Left kidney (tissue), 8 donors: Measurements from ENCODE around the gene PEX11A. TPM values are rescaled to one million over a fixed set of nuclear protein-coding genes. Genes with fewer than 3 reads are reported as not detected.
"Not testable (repeated sequence)": the region's sequence is repeated elsewhere in the genome, so short reads cannot be mapped to it uniquely, and the experiment has no call there.

ENCODE experiments used
- DNase-seq: peaks from one replicate; pipeline ENCODE4 v3.0.0-alpha.2; 2013
- long read RNA-seq, 8 donors: transcript quantifications; one replicate each; lab custom pipeline, GENCODE V29; 2026
- polyA plus RNA-seq: library from polyadenylated mRNA; unstranded; fragments of 120-200 nt; gene quantifications from one replicate; pipeline ENCODE4 v1.2.1, GENCODE V29; 2013; ENCODE audit not compliant: insufficient read length

Gene PEX11A, protein sequence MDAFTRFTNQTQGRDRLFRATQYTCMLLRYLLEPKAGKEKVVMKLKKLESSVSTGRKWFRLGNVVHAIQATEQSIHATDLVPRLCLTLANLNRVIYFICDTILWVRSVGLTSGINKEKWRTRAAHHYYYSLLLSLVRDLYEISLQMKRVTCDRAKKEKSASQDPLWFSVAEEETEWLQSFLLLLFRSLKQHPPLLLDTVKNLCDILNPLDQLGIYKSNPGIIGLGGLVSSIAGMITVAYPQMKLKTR
- 24.4 TPM for polyA plus RNA-seq
- long read RNA-seq, donor 1, transcript PEX11A-201 (3 exons, 2,740 nt): major isoform, 6 of 8 reads
- long read RNA-seq, donor 1, partial matches to known transcripts: 0 of 8 reads
- long read RNA-seq, donor 1, other reads (novel, unspliced or antisense): 0 of 8 reads
- long read RNA-seq, donor 2, partial matches to known transcripts: 0 of 6 reads
- long read RNA-seq, donor 2, other reads (novel, unspliced or antisense): 0 of 6 reads
- long read RNA-seq, donor 3, partial matches to known transcripts: 0 of 4 reads
- long read RNA-seq, donor 3, other reads (novel, unspliced or antisense): 0 of 4 reads
- long read RNA-seq, donor 4: 0 reads
- long read RNA-seq, donor 5, partial matches to known transcripts: 0 of 8 reads
- long read RNA-seq, donor 5, other reads (novel, unspliced or antisense): 0 of 8 reads
- long read RNA-seq, donor 6, transcript PEX11A-201 (3 exons, 2,740 nt): major isoform, 5 of 7 reads
- long read RNA-seq, donor 6, partial matches to known transcripts: 0 of 7 reads
- long read RNA-seq, donor 6, other reads (novel, unspliced or antisense): 0 of 7 reads
- long read RNA-seq, donor 7, transcript PEX11A-203 (2 exons, 905 nt): major isoform, 5 of 9 reads
- long read RNA-seq, donor 7, partial matches to known transcripts: 0 of 9 reads
- long read RNA-seq, donor 7, other reads (novel, unspliced or antisense): 0 of 9 reads
- long read RNA-seq, donor 8, partial matches to known transcripts: 0 of 1 reads
- long read RNA-seq, donor 8, other reads (novel, unspliced or antisense): 0 of 1 reads

DNA sequence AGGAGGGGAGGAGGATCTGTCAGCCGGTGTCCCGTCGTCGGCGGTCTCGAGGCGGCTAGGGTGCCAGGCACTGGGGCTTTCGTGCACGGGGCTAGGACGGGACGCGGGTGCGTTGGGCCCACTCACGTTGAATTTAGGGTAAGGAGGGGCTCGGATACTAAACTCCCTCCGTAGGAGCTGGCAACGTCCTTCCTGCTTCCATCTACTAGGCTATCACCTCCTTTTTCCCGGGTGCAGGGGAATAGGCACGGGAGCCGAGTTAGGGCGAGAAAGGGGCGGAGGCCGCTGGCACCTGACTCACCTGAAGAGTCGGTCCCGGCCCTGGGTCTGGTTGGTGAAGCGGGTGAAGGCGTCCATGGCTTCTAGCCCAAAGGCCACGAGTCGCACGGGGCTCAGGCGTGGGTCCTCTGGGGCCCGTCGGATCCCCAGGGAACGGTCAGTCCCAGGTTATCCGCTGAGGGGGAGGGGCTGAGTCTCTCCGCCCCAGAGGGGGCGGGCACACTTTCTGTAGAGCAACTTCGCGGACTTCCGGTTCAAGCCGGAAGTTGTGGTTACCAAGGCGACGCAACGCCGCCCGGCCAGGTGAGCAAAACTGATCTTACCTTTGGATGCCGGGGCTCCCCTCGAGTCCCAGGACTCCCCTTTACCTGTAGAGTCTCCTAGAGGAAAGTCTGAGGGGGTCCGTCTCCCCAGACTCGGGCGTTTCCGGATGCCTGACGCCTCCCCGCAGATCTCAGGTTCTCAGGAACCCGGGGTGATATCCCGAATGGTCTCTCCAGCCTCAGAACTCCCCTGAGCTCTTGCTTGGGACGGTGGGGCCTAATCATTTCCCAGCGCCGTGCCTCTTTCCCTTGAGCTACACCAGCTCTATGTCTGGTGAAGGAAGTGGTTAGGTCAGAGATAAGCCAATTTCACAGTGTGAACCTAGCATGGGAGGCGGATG lies at the start of gene PEX11A, which contains the start of gene WDR93:
Gene PEX11A (minus strand): TSS at position 479 of the 943 bp plus-strand sequence. CDS start 122 bp downstream, at position 357.
Gene WDR93 (plus strand): TSS at position 536 of the 943 bp plus-strand sequence. CDS start 10,936 bp downstream, outside the sequence.
- DNase-seq: peak; percentile 83

DNA sequence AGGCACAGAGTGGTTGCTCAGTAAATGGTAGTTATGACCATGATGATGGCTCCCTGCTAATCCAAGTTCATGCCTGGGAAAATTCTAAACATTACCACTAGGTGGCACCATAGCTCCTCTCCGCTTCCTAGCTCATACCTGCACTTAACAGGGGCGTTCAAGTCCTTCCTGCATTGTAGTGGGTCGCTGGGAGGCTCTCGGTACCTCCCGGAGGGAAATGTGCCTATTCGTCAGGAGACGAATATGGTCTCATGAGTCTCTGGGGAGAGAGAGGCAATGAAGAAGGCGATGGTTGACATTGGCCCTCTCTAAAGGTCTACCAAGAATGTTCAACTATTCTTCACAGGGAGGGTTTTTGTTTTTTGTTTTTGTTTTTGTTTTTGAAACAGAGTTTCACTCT lies 49.6 kb upstream of the PEX11A start:
- DNase-seq: peak; percentile 80

DNA sequence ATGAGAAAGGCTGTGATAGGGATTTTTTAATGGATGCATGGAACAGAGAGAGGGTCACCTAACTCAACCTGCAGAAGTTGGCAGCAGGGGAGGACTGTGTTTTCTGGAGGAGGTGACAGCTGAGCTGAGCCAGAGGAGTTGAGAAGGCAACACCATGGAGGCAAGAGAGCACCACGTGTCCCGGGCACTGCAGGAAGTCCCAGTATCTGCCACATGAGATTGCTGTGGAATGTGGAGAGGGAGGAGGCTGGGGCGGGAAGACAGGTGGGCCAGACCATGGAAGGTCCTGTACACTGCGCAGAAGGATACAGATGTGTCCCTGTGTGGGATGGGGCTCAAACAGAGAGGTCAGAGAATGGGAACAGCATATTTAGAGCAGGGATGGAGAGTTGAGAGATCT lies 45.2 kb upstream of the PEX11A start:
- DNase-seq: no peak

DNA sequence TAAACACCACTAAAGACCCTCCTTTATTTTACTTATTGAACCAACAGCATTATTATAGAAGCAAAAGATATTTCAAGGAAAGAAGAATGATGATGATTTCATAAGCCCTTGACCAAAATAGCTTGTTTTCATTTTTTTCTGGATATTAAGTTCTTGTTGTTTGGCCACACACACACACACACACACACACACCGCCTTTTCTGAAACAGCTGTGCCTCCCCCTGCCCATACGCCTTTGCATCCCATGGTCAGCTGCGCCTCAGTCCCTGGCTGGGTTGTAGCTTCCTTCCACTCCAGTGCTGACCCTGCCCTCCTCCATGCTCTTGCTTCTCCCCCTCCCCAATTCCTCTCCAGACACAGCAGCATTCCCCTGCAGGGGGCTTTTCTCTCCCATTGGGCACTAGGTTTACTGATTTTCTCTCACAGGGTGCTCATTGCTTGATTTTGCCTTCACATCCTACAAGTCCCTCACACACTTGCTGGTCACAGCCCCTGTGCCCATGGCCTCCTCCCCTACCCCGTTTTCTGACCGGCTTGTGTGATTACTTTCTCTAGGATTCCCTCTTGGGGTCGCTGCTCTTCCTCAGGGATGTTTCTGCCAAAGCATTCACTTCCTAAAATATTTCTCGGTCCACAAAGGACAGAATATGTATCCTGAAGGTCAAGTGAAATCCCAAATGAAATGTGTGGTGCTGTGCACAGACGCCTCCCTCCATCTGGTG lies 42.1 kb upstream of the PEX11A start:
- no peak for DNase-seq

DNA sequence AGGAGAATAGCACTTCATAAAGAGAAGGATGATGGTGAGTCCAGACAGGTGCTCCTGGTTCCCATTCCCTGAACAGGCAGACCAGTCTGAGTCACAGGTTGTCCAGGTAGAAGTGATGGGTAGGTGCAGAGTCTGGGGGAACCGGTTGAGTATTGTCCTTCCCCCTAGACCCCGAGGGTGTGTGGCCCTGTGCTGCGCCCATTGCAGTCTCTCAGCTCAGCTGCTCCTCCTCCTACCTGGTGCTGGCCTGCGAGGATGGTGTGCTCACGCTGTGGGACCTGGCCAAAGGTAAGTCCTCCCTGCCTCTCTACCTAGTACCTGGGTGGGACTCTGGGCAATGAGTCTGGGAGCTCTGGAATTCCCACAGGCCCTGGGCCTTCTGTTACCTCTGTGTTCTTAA lies 40.7 kb upstream of the PEX11A start:
- no peak for DNase-seq

DNA sequence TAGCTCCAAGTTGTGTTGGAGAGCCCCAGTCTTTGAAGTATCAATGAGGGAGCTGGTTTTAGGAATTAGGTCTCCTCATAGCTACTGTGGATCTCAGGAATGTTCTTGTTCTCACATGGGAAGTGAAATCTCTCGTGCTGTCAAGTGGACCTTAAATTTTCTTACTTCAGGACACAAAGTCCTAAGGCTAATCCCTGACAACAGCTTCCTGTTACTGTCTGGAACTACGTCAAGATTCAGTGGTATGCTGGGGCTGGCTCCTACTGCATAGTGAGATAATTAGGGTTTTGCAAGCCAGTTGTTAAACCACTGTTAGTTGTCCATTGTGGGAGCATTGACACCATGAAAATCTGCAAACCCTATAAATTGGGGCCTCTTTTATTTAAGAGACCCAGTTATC lies 37.7 kb upstream of the PEX11A start:
- no peak for DNase-seq

DNA sequence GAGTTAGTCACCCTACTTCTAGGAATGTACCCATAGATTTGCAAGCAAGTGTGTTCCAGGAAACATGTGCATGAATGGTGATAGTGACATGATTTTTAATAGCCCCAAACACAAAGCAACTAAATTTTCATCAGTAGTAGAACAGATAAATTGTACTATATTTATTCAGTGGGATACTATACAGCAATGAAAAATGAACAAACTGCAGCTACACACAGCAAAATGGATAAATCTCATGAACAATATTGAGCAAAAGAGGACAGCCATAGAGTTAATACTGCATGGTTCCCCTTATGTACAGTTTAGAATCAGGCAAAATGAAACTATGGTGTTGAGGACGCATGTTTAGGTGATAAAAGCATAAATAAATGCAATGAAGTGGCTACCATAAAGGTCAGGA lies 34.5 kb upstream of the PEX11A start:
- no peak for DNase-seq

DNA sequence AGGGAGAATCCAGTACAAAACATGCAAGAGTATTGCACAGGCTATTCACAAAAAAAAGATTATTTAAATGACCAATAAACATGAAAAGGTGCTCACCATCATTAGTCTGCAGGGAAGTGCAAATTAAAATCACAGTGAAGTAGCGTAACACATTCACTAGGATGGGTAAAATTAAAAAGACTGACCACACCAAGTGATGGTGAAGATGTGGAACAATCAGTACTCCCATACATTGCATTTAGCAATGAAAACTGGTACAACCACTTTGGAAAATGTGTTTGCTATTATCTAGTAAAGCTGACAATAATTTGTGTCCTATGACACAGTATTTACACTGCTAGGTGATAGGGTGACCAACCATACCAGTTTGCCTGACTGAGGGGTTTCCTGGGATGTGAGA lies 34.1 kb upstream of the PEX11A start:
- DNase-seq: no peak

DNA sequence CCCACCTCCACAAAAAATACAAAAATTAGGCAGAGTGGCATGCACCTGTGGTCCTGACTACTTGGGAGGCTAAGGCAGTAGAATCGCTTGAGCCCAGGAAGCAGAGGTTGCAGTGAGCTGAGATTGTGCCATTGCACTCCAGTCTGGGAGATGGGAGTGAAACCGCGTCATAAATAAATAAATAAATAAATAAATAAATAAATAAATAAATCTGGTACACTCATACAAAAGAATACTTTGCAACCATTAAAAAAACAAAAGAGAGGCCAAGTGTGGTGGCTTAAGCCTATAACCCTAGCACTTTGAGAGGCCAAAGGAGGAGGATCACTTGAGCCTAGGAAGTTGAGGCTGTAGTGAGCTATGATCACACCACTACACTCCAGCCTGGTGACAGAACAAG lies 32.5 kb upstream of the PEX11A start:
- no peak for DNase-seq

DNA sequence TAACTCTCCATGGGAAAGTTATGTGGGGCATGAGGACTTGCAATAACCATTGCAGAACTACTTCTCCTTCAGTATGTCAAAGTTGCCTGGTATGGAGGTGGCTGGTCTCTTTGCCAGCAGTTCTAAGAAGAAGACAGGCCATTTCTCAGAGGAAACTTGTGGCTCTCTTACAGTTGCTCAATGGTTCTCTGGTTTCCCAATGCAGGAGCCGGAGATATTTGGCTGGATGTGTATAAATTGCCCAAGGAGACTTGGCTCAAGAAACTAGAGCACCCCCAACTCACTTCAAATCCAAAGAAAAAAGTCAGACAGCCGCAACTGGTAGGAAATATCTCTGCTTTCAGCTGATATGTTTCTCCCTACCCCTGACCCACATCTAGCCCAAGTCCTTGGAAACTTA lies 24.2 kb upstream of the PEX11A start:
- no peak for DNase-seq

DNA sequence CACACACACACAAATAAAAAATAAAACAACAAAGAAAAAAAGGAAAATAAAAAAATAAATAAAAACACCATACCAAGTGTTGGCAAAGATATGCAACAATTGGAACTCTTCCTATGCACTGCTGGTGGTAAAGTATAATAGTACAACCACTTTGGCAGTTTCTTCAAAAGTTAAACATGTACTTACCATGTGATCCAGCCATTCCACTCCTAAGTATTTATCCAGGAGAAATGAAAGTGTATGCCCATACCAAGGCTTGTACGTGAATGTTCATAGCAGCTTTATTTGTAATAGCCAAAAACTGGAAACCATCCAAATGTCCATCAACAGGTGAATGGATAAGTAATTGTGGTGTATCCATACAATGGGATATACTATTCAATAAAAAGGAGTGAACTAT lies 17.0 kb upstream of the PEX11A start:
- DNase-seq: no peak

DNA sequence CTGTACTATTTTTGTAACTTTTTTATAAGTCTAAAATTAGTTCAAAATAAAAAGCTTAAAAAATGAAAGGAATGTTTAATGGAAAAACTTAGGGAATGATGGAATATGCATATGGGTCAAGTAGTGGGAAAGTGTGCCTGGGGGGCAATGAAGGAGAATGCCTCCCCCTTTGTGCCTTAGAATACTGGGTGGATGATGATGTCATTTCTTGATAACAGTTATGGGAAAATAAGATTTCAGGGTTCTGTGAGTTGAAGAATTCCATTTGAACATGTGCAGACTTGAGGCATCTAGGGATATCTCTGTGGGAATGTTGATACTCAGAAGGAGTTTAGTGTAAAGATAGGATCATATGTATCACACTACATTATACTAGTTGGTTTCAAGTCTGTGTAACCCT lies 13.9 kb upstream of the PEX11A start:
- no peak for DNase-seq

DNA sequence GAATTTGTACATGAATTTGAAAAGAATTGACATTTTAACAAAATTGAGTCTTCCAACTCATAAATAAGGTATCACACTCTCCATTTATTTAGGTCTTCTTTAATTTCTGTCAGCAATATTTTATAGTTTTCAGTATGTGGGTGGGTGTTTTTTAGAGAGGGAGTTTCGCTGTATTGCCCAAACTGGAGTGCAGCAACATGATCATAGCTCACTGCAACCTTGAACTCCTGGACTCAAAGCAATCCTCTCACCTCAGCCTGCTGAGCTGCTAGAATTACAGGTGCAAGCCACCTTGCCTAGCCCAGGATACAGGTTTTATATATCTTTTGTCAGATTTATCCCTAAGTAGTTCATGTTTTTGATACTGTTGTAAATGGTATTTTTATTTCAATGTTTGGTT lies 4.6 kb upstream of the PEX11A start:
- DNase-seq: no peak

DNA sequence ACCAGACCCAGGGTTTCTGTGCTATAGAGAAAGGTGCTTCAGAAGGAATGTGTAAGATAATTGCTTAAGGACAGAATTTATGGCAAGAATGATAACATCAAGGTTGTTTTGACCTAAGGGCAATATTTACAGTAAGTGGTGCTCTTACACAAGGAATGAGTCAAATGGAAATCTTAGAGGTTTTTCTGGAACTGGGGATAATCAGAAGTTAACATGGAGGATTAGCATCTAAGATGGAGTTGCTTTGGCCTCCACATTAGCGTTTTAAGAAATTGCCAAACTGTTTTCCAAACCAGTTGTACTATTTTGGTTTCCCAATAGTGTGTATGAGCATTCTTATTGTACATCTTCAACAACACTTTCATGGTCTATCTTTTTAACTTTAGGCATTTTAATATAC lies 3.1 kb upstream of the PEX11A start:
- no peak for DNase-seq

DNA sequence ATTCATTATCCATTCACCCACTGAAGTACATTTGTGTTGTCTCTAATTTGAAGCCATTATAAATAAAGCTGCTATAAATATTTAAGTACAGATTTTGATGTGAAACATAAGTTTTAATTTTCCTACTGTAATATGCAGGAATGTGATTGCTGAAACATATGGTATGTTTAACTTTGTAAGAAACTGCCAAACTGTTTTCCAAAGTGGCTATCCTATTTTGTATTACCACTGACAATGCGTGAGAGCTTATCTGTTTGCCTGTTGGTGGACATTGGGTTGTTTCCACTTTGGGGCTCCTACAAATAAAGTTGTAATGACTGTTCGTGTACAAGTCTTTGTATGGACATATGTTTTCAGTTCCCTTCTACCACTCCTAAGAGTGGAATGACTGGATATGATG lies 2.5 kb upstream of the PEX11A start:
- no peak for DNase-seq

DNA sequence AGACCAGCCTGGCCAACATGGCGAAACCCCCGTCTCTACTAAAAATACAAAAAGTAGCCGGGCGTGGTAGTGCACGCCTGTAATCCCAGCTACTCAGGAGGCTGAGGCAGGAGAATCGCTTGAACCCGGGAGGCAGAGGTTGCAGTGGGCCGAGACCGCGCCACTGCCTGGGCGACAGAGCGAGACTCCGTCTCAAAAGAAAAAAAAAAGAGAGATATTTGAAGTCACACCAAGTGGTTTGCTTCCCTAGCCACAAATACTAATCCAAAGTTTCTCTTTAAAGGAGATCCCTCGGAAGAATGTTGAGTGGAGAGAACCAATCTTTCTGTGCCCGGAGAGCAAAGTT lies 651 bp downstream of the PEX11A start:
- not testable (repeated sequence) for DNase-seq

DNA sequence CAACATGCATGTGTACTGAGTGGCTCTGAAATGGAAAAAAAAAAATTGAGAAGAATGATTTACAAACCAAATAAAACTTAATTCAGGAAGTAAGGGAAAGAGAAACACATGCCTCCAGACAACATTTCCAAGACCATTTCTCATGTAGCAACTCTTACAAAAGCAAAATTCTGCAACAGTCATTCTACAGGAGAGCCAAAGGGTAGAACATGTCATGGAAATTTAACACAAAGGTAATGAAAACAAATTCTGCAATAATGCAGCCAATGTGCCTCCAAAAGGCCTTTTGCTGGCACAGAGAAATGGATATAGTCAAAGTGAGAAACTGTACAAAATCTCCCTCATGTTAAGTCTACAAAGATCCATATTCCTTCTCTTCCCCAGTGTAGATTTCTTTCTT lies 4.0 kb downstream of the PEX11A start:
- no peak for DNase-seq

DNA sequence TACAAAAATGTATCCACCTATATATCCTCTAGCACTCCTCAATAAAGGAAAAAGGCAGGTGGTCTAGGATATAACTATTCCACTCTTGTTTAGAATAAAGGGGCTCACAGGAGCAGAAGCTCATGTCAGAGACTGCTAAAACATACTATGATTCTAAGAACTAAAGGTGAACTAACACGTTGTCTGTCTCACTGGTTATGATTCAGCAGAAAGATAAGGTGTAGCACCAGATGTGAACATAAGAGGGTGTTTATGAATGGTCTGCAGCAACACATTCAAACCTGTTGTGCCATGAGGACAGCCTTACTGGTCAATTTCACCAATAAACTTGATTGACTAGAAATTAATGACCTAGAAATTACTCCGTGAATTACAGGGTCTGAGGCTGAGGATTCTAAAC lies 4.6 kb downstream of the PEX11A start:
- no peak for DNase-seq

DNA sequence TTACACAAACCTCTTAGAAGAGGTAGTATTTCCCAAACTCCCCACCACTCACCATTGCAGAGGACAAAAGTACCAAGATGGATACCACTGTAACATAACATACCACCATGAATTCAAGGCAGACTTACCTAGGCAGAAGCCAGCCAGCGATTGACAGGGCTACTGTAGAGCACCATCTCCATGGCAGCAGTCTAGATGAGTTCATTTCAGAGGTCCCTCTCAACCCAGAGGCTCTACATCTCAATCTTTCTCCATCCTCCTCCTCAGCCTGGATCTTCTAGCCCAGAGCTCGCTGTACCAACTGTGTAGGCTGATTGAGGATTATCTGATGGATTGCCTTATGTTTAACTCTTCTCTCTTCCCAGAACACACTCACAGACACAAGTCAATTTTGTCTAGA lies 9.4 kb downstream of the PEX11A start:
- DNase-seq: no peak

DNA sequence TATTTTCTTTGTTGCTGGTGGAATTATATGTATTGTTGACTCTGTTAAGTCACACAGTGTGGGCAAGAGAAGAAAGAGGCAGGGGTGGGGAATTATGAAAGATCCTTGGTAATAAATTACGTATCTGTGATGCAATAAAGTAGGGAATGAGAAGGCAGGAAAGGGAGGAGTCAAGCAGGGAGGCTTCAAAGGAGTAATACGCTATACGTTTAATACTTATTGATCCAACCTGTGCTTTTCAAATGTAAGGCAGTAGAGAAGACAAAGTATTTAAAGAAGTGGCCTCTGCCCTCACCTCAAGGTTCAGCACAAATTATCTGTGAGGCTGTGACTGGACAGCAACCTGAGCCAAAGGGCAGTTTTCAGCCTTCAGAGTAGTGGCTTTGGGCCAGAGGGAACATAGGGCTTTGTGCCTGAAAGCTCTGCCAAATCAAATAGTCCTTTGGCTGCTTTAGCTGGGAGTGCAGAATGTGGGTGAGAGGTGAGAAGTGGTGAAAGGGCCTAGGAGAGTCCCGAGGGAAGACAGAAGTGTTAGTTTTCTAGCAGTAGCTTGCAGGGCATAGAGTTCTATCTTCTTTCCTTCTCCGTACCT lies 10.2 kb downstream of the PEX11A start:
- DNase-seq: no peak

DNA sequence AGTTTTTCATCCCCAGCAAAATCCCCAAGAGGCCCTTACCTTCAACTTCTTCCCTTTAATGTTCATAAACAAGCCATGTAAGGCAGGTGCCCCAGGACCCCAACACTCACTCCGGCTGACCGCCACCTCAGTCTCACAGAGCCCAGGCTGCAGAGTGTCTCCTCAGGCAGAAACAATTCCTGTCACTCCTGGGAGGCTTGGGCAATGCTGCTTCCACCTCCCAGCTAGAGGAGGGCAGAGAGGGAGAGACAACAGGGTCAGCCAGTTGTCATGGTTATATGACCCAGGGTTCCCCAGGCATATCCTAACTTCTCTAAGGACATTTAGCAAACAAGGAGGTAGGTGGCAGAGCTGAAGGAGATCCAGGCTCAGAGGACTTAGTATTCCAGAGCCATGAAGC lies 11.3 kb downstream of the PEX11A start, which contains the start of gene PLIN1:
Gene PLIN1 (minus strand): TSS at position 156 of the 400 bp plus-strand sequence. CDS start 1,878 bp downstream, outside the sequence.
- no peak for DNase-seq
